HG03442 (cell line): ENCODE results near the gene TGFBR1.
"Not testable (repeated sequence)": the region's sequence is repeated elsewhere in the genome, so short reads cannot be mapped to it uniquely, and the experiment has no call there.

Experiments used
- ATAC-seq: cut with Tn5 transposase; IDR thresholded peaks from one replicate; pipeline ENCODE4 v1.9.1; 2021; ENCODE audit warnings: mild to moderate bottlenecking, moderate library complexity; ENCODE audit not compliant: unreplicated experiment

The TGFBR1 gene

GRCh38 chr9:99075246-99075912 lies 29.5 kb upstream of the TGFBR1 start:
- no peak for ATAC-seq

GRCh38 chr9:99076030-99076429 lies 28.9 kb upstream of the TGFBR1 start:
- no peak for ATAC-seq

GRCh38 chr9:99076483-99077171 lies 28.3 kb upstream of the TGFBR1 start:
- no peak for ATAC-seq

GRCh38 chr9:99078717-99079116 lies 26.2 kb upstream of the TGFBR1 start:
- ATAC-seq, result no peak

GRCh38 chr9:99079542-99079941 lies 25.4 kb upstream of the TGFBR1 start:
- no peak for ATAC-seq

- no peak for ATAC-seq
Measured at GRCh38 chr9:99083051-99083450, 21.9 kb upstream of the TGFBR1 start.

- ATAC-seq, result no peak
Measured at GRCh38 chr9:99085949-99086948, 18.7 kb upstream of the TGFBR1 start.

DNA sequence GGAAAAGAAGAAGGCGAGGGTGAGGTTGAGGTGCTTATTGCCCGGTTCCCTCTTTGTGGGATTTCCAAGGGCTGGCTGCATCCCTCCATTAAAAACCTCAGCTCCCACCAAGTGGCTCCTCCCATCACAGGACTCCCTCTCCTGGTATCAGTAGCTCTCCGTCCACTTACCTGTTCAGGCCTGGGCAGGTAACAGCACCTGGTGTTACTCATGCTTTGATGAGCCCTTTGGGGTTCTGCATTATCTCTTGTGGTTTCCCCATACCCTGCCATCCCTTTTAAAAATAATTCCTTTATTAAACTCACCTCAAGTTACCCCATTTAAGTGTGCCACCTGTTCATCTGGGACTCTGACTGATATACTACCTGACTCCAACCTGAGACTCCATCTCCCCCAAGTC lies 17.5 kb upstream of the TGFBR1 start:
- no peak for ATAC-seq

- ATAC-seq, result no peak
Measured at GRCh38 chr9:99090336-99091130, 14.4 kb upstream of the TGFBR1 start.

DNA sequence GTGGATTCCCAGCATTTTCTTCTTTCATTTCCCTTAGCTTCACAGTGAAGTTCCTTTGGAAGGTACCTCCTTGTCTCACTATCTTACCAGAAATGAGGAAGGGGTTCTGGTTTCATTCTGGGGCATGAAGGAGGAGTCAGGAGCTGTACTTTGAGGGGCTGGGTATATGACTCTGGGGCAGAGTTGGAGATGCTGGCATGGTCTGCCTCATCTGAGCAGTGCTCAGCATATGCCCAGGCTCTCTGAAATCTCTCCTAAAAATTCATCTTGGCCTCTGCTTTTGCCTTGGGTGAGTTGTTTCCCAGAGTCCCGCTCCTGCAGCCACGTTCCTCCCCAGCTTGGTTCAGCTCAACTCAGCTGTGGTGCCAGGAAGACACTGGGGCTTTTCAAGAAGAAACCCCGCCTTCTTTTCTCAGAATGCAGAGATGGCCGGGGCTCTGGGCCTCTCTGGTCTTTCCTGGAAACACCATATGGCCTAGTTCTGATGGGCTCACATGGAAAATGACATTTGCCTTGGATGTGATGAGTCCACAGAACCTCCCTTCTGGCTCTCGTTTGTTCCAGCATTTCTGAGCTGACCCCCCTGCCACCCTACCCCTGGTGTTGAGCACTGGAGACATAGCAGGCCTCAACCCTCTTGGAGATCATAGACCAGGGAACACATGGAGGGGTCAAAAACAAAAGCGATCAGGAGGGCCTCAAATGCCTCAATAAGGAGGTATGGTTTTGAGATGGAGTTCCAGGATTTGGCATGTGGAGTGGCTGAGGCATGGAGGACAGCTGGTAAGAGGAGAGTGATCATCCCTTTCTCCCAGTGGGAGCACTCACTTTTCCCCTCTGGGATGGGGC lies 12.0 kb upstream of the TGFBR1 start:
- ATAC-seq, result no peak

DNA sequence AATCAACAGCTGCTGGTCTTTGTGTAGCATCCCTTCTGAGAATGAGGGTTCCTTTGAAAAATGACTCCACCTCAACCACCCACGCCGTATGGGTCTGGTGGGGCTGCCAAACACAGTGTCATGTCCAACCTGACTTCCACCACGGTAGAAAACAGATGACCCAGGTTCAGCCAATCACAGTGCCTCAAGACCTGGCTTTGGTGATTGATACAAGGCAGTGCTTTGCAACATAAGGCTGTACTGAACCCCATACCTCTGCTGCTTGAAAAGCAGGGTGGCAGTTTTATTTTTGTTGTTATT lies 11.5 kb upstream of the TGFBR1 start:
- ATAC-seq, result no peak

DNA sequence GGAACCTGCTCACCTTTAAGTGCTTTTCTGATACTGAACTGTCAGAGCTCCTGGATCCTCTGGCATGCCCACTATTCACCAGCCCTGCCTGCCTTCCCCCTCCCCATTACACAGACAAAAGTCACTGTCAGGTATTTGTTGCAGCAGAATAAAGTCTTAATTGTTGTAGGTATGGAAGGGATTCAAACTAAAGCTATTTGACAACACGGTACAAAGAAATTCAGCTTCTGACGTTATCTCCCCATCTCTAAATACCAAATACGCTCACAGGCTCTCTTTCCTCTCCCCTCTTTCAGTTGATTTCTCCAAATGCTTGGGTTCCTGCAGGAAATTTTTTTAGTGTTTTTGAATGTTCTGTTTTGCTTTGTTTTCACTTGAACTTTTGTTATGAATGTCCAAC lies 9.3 kb upstream of the TGFBR1 start:
- ATAC-seq, result no peak

GRCh38 chr9:99096409-99096808 lies 8.5 kb upstream of the TGFBR1 start:
- no peak for ATAC-seq

GRCh38 chr9:99099806-99100585 lies 4.9 kb upstream of the TGFBR1 start:
- not testable (repeated sequence) for ATAC-seq

GRCh38 chr9:99101271-99101670 lies 3.6 kb upstream of the TGFBR1 start:
- ATAC-seq, result no peak

GRCh38 chr9:99101812-99102211 lies 3.1 kb upstream of the TGFBR1 start:
- ATAC-seq, result no peak

- ATAC-seq, result no peak
Measured at GRCh38 chr9:99103054-99103895, 1.6 kb upstream of the TGFBR1 start.

- ATAC-seq, result no peak
Measured at GRCh38 chr9:99103901-99104458, 933 bp upstream of the TGFBR1 start.
